Glutamatergic neuron (in vitro differentiated cells): ENCODE data around the gene GSE1. TPM values are rescaled to one million over a fixed set of nuclear protein-coding genes. Genes with fewer than 3 reads are reported as not detected.

Experiments
- DNase-seq: peaks from one replicate; pipeline ENCODE4 v3.0.0; 2022
- H3K27ac Mint-ChIP-seq: one replicate; pipeline ENCODE4 v1.8.0; 2020; ENCODE audit warnings: mild to moderate bottlenecking, mixed read lengths, inconsistent platforms; ENCODE audit not compliant: unreplicated experiment
- H3K27me3 Mint-ChIP-seq: one replicate; pipeline ENCODE4 v1.8.0; 2020; ENCODE audit warnings: mild to moderate bottlenecking, moderate library complexity, mixed read lengths, inconsistent platforms; ENCODE audit not compliant: unreplicated experiment
- H3K36me3 Mint-ChIP-seq: one replicate; pipeline ENCODE4 v1.8.0; 2020; ENCODE audit warnings: mild to moderate bottlenecking, mixed read lengths, inconsistent platforms; ENCODE audit not compliant: unreplicated experiment
- H3K4me1 Mint-ChIP-seq: one replicate; pipeline ENCODE4 v1.8.0; 2020; ENCODE audit warnings: mild to moderate bottlenecking, low read depth, mixed read lengths, inconsistent platforms; ENCODE audit not compliant: unreplicated experiment
- H3K4me3 Mint-ChIP-seq: one replicate; pipeline ENCODE4 v1.8.0; 2020; ENCODE audit warnings: mild to moderate bottlenecking, mixed read lengths, inconsistent platforms; ENCODE audit not compliant: unreplicated experiment
- H3K9me3 Mint-ChIP-seq: one replicate; pipeline ENCODE4 v1.8.0; 2020; ENCODE audit warnings: mild to moderate bottlenecking, moderate library complexity, mixed read lengths, inconsistent platforms; ENCODE audit not compliant: unreplicated experiment
- CTCF ChIP-seq: fragments of 200-600 bp; sonication (generic); IDR thresholded peaks from one replicate; pipeline ENCODE4 v1.5.0; 2021; ENCODE audit not compliant: partially characterized antibody, unreplicated experiment
- total RNA-seq: library from RNA; stranded (reverse); fragmentation: NEBNext Ultra II Directional; extraction: Animal tissue kit (Norgen Biotek cat#: 25700); gene quantifications from one replicate; pipeline ENCODE4 v1.2.1, GENCODE V29; 2021; ENCODE audit not compliant: unreplicated experiment

Gene GSE1
- total RNA-seq, 1 donor from 2014 or later, result 473 TPM

- no peaks in the 10 kb centered on the region for H3K36me3 Mint-ChIP-seq
- no peak for DNase-seq
- H3K4me1 Mint-ChIP-seq, result no peaks in the 10 kb centered on the region
- no peak overlapping the region for H3K4me3 Mint-ChIP-seq
- peaks cover 4% of the 10 kb centered on the region for H3K9me3 Mint-ChIP-seq
- peaks cover 7% of the 10 kb centered on the region for H3K27me3 Mint-ChIP-seq
- TF ChIP-seq CTCF, result no peak
- H3K27ac Mint-ChIP-seq, result no peak overlapping the region
Observed at GRCh38 chr16:85704011-85704410, 90.9 kb downstream of the GSE1 start.

GRCh38 chr16:85704900-85705846 is 92.1 kb downstream of the GSE1 start:
- Mint-ChIP-seq H3K9me3 (peaks cover 4% of the 10 kb centered on the region), H3K4me1 (no peaks in the 10 kb centered on the region), H3K4me3 (no peak overlapping the region), H3K36me3 (no peaks in the 10 kb centered on the region), H3K27me3 (peaks cover 7% of the 10 kb centered on the region), H3K27ac (no peak overlapping the region)
- TF ChIP-seq CTCF, result no peak
- no peak for DNase-seq

- Mint-ChIP-seq H3K4me1 (peaks cover 4% of the 10 kb centered on the region), H3K27ac (no peak overlapping the region), H3K36me3 (no peaks in the 10 kb centered on the region), H3K4me3 (no peak overlapping the region), H3K9me3 (peaks cover 4% of the 10 kb centered on the region), H3K27me3 (peaks cover 10% of the 10 kb centered on the region)
- no peak for DNase-seq
- TF ChIP-seq CTCF, result no peak
Observed at GRCh38 chr16:85706449-85707034, 93.4 kb downstream of the GSE1 start.

- H3K4me3 Mint-ChIP-seq, result no peak overlapping the region
- TF ChIP-seq CTCF, result no peak
Observed at GRCh38 chr16:85707528-85708095, 94.5 kb downstream of the GSE1 start.

More at GRCh38 chr16:85707528-85708095, 94.5 kb downstream of the GSE1 start:
- Mint-ChIP-seq H3K27ac (no peak overlapping the region), H3K4me1 (peaks cover 5% of the 10 kb centered on the region), H3K27me3 (peaks cover 7% of the 10 kb centered on the region), H3K36me3 (no peaks in the 10 kb centered on the region), H3K9me3 (peaks cover 2% of the 10 kb centered on the region)
- no peak for DNase-seq
